A549 (cell line): ENCODE results near the gene SF3A2.

Source experiments
- BHLHE40 ChIP-seq: IDR thresholded peaks from 2 replicates; pipeline ENCODE4 v1.6.1; 2012; ENCODE audit warnings: low read depth, low read length, inconsistent platforms
- CHD4 ChIP-seq: fragments of 200-600 bp; sonication (generic); IDR thresholded peaks from 2 replicates; pipeline ENCODE4 v1.6.1; 2016; ENCODE audit warnings: antibody characterized with exemption, mild to moderate bottlenecking, borderline replicate concordance
- CTCF ChIP-seq: fragments of >200 bp; sonication (Bioruptor Twin); formaldehyde crosslinking; IDR thresholded peaks from 3 replicates; pipeline ENCODE4 v1.5.1; 2016
- EP300 ChIP-seq, 2 experiments: fragments of >200 bp; sonication (Bioruptor Twin); formaldehyde crosslinking; IDR thresholded peaks; 2 replicates in 1 of 2; 3 replicates in 1 of 2; pipeline ENCODE4 v1.6.1; 2016 to 2017
- JUN ChIP-seq, 2 experiments: fragments of >200 bp; sonication (Bioruptor Twin); formaldehyde crosslinking; IDR thresholded peaks; 2 replicates in 1 of 2; 3 replicates in 1 of 2; pipeline ENCODE4 v1.6.1; 2016 to 2017
- MYC ChIP-seq: IDR thresholded peaks from 2 replicates; pipeline ENCODE4 v1.6.1; 2012; ENCODE audit warnings: mild to moderate bottlenecking, inconsistent platforms, low read length, improper control_type of control experiment, borderline replicate concordance
- POLR2A ChIP-seq: IDR thresholded peaks from 2 replicates; pipeline ENCODE4 v1.6.1; 2012; ENCODE audit warnings: mild to moderate bottlenecking, low read length
- RAD21 ChIP-seq, 2 experiments: fragments of >200 bp in 1 of 2; sonication (Bioruptor Twin) in 1 of 2; formaldehyde crosslinking in 1 of 2; IDR thresholded peaks in 1 of 2; conservative IDR thresholded peaks in 1 of 2; 2 replicates in 1 of 2; 3 replicates in 1 of 2; pipeline ENCODE4 v1.6.1; 2012 to 2018; ENCODE audit warnings: inconsistent platforms in 1 of 2
- RNF2 ChIP-seq: fragments of 200-600 bp; sonication (generic); IDR thresholded peaks from 2 replicates; pipeline ENCODE4 v1.6.1; 2016; ENCODE audit warnings: low read depth, mild to moderate bottlenecking, antibody characterized with exemption, moderate library complexity, borderline replicate concordance
- USF2 ChIP-seq: fragments of 450-650 bp; IDR thresholded peaks from 2 replicates; pipeline ENCODE4 v1.6.1; 2014; ENCODE audit warnings: antibody characterized with exemption

GRCh38 chr19:2289714-2290435, 53.3 kb downstream of the SF3A2 start:
- TF ChIP-seq CTCF (no peak), CHD4 (no peak), RAD21 (conservative IDR thresholded peaks at IDR 0.05 in 1 of 2, IDR thresholded peaks at IDR 0.05 in 1 of 2) (no peak), RNF2 (no peak), BHLHE40 (no peak), EP300 (IDR thresholded peaks at IDR 0.05) (no peak), JUN (IDR thresholded peaks at IDR 0.05) (no peak), USF2 (no peak), MYC (no peak), POLR2A (no peak)
